ENCODE results near the gene CDK2AP2.

CDK2AP2 gene

DNA sequence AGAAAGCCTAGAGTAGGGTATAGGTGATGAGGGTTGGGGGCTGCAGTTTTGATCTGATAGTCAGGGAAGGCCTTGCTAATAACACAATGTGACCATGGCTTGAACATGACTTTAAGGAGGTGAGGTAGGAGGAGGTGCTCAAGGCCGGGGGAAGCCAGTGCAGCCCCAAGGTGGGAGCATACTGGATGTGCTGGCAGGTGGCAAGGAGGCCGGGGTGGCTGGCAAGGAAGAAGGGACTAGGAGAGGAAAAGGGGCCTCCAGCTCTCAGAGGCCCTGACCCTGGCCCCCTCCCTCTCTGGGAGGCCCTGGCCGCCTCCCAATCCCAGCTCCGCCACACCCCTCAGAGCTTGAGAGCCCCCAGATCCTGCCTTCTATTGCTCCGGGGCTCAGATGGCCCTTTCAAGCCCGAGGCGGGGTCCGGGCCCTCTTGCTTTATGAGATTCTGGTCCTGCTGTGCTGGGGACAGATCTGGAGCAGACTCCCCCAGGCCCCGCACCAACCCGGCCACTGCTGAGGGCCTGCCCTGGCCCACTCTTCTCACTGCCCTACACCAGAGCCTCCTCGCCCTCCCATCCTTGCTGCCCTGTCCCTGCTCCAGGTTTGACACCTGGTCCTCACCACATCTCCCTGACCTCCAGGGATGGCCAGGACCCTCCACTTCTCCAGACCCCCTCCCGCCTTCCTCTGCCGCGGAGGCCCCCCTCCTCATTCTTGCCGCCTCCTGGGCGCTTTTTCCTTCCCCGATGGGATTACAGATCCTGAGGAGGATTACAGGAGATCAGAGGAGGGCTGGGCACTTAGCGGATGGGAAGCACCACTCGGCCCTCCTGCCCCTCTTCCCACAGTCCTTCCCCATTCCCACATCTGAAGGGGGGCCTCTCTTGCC, 4.6 kb downstream of the CDK2AP2 start:
- H3K9ac ChIP-seq (ENCODE audit: low read length), result no peak overlapping the region

DNA sequence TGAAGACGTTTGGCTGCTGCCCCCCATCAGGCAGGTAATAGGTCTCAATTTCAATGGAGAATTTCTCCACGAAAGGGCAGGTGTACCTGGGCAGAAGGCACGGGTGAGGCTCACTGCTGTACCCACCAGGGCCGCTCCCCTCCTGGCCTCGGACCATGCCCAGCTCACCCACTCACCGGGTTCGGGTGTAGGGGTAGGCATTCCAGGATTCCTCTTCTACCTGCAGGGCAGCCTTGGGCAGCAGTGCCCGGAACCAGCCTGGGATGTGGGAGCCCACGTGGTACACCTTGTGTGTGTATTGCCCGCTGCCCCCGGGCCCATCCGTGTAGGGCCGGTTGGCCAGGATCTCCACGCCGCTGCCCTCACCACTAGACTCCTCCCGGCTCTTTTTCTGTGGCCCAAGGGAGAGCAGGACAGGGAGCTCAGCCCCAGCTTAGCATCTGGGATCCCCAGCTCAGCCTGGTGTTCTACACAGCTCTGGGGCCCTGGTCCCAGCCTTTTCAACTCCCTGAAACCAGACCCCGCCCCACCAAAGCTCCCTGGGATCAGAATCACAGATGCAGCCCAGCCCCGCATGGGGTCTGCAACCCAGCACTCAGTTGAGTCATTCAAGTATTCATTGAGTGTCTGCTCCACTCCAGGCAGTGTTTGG, 5.5 kb downstream of the CDK2AP2 start:
- no peak overlapping the region for H3K4me2 ChIP-seq (ENCODE audit: low read length)
- no peak overlapping the region for H2AFZ ChIP-seq (ENCODE audit: low read depth, low read length)
- no peak overlapping the region for H3K27ac ChIP-seq (ENCODE audit: low read length)
- peaks cover 26% of the 10 kb centered on the region for H4K20me1 ChIP-seq (ENCODE audit: insufficient read depth, low read length)
- H3K4me1 ChIP-seq (ENCODE audit: low read length), result peaks cover 26% of the 10 kb centered on the region
- peaks cover 26% of the 10 kb centered on the region for H3K79me2 ChIP-seq (ENCODE audit: low read length)
- H3K4me3 ChIP-seq (ENCODE audit: low read length), result no peak overlapping the region
- no peaks in the 10 kb centered on the region for H3K27me3 ChIP-seq (ENCODE audit: low read depth, low read length)
- no peaks in the 10 kb centered on the region for H3K9me3 ChIP-seq (ENCODE audit: insufficient read depth, low read length)
- H3K36me3 ChIP-seq (replicated peaks; ENCODE audit: low read depth, low read length), result peaks cover 47% of the 10 kb centered on the region
- TF ChIP-seq, protein P1, sequence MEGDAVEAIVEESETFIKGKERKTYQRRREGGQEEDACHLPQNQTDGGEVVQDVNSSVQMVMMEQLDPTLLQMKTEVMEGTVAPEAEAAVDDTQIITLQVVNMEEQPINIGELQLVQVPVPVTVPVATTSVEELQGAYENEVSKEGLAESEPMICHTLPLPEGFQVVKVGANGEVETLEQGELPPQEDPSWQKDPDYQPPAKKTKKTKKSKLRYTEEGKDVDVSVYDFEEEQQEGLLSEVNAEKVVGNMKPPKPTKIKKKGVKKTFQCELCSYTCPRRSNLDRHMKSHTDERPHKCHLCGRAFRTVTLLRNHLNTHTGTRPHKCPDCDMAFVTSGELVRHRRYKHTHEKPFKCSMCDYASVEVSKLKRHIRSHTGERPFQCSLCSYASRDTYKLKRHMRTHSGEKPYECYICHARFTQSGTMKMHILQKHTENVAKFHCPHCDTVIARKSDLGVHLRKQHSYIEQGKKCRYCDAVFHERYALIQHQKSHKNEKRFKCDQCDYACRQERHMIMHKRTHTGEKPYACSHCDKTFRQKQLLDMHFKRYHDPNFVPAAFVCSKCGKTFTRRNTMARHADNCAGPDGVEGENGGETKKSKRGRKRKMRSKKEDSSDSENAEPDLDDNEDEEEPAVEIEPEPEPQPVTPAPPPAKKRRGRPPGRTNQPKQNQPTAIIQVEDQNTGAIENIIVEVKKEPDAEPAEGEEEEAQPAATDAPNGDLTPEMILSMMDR (IDR thresholded peaks at IDR 0.05; ENCODE audit: low read depth, low read length), result no peak
- no peak for TF ChIP-seq EZH2phosphoT487 (IDR thresholded peaks at IDR 0.05; ENCODE audit: low read depth)
- H3K9ac ChIP-seq (ENCODE audit: low read length), result no peak overlapping the region

More for the DNA sequence above, 4.6 kb downstream of the CDK2AP2 start:
- Histone ChIP-seq H4K20me1 (ENCODE audit: insufficient read depth, low read length) (peaks cover 26% of the 10 kb centered on the region), H3K36me3 (replicated peaks; ENCODE audit: low read depth, low read length) (peaks cover 40% of the 10 kb centered on the region), H3K4me2 (ENCODE audit: low read length) (peak overlapping the region; percentile 93), H3K4me1 (ENCODE audit: low read length) (peaks cover 26% of the 10 kb centered on the region), H2AFZ (ENCODE audit: low read depth, low read length) (no peak overlapping the region), H3K79me2 (ENCODE audit: low read length) (peaks cover 26% of the 10 kb centered on the region), H3K27me3 (ENCODE audit: low read depth, low read length) (no peaks in the 10 kb centered on the region), H3K27ac (ENCODE audit: low read length) (no peak overlapping the region), H3K4me3 (ENCODE audit: low read length) (peak overlapping the region; percentile 99), H3K9me3 (ENCODE audit: insufficient read depth, low read length) (no peaks in the 10 kb centered on the region)
- TF ChIP-seq, protein P1 (IDR thresholded peaks at IDR 0.05; ENCODE audit: low read depth, low read length), result no peak
- no peak for TF ChIP-seq EZH2phosphoT487 (IDR thresholded peaks at IDR 0.05; ENCODE audit: low read depth)

DNA sequence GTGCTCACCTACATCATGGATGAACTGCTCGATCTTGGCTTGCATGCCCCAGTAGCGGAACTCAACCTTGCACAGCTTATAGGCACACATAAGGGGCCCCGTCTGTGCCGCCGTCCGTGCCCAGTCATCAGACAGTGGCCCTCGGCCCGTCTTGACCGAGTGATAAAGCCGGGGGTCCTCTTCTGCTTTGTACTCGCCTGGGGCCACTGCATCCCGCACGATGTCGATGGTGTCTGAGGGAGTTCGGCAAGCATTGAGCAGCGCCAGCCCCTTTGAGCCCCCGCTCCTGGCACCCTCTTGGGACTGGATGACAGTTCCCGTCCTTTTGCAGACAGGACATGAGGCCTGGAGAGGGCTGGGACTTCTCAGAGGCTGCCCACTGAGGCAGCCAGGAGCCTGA, 6.1 kb downstream of the CDK2AP2 start:
- Histone ChIP-seq H3K79me2 (ENCODE audit: low read length) (peaks cover 21% of the 10 kb centered on the region), H3K27me3 (ENCODE audit: low read depth, low read length) (no peaks in the 10 kb centered on the region), H2AFZ (ENCODE audit: low read depth, low read length) (no peak overlapping the region), H3K36me3 (replicated peaks; ENCODE audit: low read depth, low read length) (peaks cover 51% of the 10 kb centered on the region), H3K9me3 (ENCODE audit: insufficient read depth, low read length) (no peaks in the 10 kb centered on the region), H3K4me3 (ENCODE audit: low read length) (no peak overlapping the region), H3K4me2 (ENCODE audit: low read length) (no peak overlapping the region), H4K20me1 (ENCODE audit: insufficient read depth, low read length) (peaks cover 26% of the 10 kb centered on the region), H3K9ac (ENCODE audit: low read length) (no peak overlapping the region), H3K27ac (ENCODE audit: low read length) (no peak overlapping the region), H3K4me1 (ENCODE audit: low read length) (peaks cover 22% of the 10 kb centered on the region)
- no peak for TF ChIP-seq EZH2phosphoT487 (IDR thresholded peaks at IDR 0.05; ENCODE audit: low read depth)

DNA sequence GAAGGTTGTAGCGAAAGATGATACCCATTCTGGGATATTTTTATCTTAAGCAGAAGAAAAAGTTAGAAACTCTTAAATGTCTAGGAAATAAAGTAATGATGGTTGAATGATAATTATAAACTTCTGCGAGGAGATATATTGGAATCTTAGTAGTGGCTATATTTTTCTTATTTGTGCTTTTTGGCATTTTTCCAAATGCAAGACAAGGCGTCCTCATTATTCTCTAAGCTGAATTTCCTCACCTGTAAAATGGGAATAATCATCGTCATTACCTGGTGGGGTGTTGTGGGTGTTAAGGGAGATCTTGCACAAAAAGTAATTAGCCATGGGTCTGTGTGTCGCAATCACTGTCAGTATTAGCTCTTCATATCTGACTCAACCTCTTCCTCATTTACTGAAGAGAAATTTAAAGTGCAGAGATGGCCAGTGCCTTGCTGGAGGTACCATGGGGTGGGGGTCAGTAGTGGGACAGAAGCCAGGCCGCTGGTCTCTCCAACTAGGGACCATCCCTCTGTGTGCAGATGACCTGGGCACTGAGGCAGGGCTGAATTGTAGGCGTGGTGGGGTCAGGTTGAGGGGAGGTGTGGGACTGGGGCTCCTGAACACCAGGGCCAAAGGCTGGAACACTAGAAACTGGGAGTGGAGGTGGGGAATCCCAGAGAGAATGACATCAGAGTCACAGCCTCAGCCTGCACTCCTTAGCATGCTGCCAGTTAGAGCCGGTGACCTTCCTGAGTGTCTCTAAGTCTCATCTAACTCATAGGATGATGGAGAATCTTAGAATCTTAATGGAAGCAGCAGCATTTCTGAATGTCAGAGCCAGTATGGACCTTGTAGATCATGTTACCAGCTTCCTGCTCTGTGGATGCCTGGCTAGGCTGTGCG, 6.9 kb downstream of the CDK2AP2 start:
- H3K27ac ChIP-seq (ENCODE audit: low read length), result no peak overlapping the region
- peaks cover 26% of the 10 kb centered on the region for H4K20me1 ChIP-seq (ENCODE audit: insufficient read depth, low read length)
- H3K4me3 ChIP-seq (ENCODE audit: low read length), result no peak overlapping the region
- no peak overlapping the region for H3K4me2 ChIP-seq (ENCODE audit: low read length)
- no peak overlapping the region for H3K9ac ChIP-seq (ENCODE audit: low read length)
- H3K36me3 ChIP-seq (replicated peaks; ENCODE audit: low read depth, low read length), result peaks cover 51% of the 10 kb centered on the region
- no peak overlapping the region for H2AFZ ChIP-seq (ENCODE audit: low read depth, low read length)
- peaks cover 14% of the 10 kb centered on the region for H3K4me1 ChIP-seq (ENCODE audit: low read length)
- H3K9me3 ChIP-seq (ENCODE audit: insufficient read depth, low read length), result no peaks in the 10 kb centered on the region
- peaks cover 16% of the 10 kb centered on the region for H3K79me2 ChIP-seq (ENCODE audit: low read length)
- no peak for TF ChIP-seq EZH2phosphoT487 (IDR thresholded peaks at IDR 0.05; ENCODE audit: low read depth)
- TF ChIP-seq, protein P1 (IDR thresholded peaks at IDR 0.05; ENCODE audit: low read depth, low read length), result no peak
- H3K27me3 ChIP-seq (ENCODE audit: low read depth, low read length), result no peaks in the 10 kb centered on the region
